GM23338 (cell line): ENCODE results near the gene SMPDL3A. TPM values are rescaled to one million over a fixed set of nuclear protein-coding genes. Genes with fewer than 3 reads are reported as not detected.

Experiments used
- ATAC-seq: fragments of 200-7000 bp; cut with Tn5 transposase; 3 replicates; pipeline ENCODE4 v1.9.1; 2020
- DNase-seq: peaks from one replicate; pipeline ENCODE4 v3.0.0-alpha.2; 2015; ENCODE audit warnings: low spot score
- H2AFZ ChIP-seq: fragments of 200-600 bp; sonication (generic); 2 replicates; pipeline ENCODE4 v1.8.0; 2016; ENCODE audit warnings: antibody characterized with exemption, mild to moderate bottlenecking, moderate library complexity
- H3F3A ChIP-seq: fragments of 200-600 bp; sonication (generic); replicated peaks from 2 replicates; pipeline ENCODE4 v1.8.0; 2017; ENCODE audit warnings: antibody characterized with exemption, mixed run types, low read depth
- H3K27ac ChIP-seq: fragments of 200-600 bp; sonication (generic); 2 replicates; pipeline ENCODE4 v1.6.1; 2016; ENCODE audit warnings: low read depth
- H3K27me3 ChIP-seq: fragments of 200-600 bp; sonication (generic); 2 replicates; pipeline ENCODE4 v1.8.0; 2016; ENCODE audit warnings: mild to moderate bottlenecking, mixed run types, moderate library complexity; ENCODE audit not compliant: insufficient read depth
- H3K36me3 ChIP-seq: fragments of 200-600 bp; sonication (generic); 2 replicates; pipeline ENCODE4 v1.8.0; 2016; ENCODE audit warnings: mild to moderate bottlenecking; ENCODE audit not compliant: insufficient read depth
- H3K4me1 ChIP-seq: fragments of 200-600 bp; sonication (generic); 2 replicates; pipeline ENCODE4 v1.8.0; 2016; ENCODE audit warnings: mild to moderate bottlenecking, moderate library complexity; ENCODE audit not compliant: insufficient read depth
- H3K4me2 ChIP-seq: fragments of 200-600 bp; sonication (generic); 2 replicates; pipeline ENCODE4 v1.7.1; 2017; ENCODE audit warnings: mixed run types
- H3K4me3 ChIP-seq: fragments of 200-600 bp; sonication (generic); 2 replicates; pipeline ENCODE4 v1.6.1; 2016; ENCODE audit warnings: mixed run types
- H3K79me2 ChIP-seq: fragments of 200-600 bp; sonication (generic); replicated peaks from 2 replicates; pipeline ENCODE4 v1.8.0; 2017; ENCODE audit warnings: mild to moderate bottlenecking; ENCODE audit not compliant: insufficient read depth
- H3K9me2 ChIP-seq: fragments of 200-600 bp; sonication (generic); 2 replicates; pipeline ENCODE4 v1.8.0; 2017; ENCODE audit not compliant: insufficient read depth
- H4K20me1 ChIP-seq: fragments of 200-600 bp; sonication (generic); replicated peaks from 2 replicates; pipeline ENCODE4 v1.8.0; 2017; ENCODE audit warnings: mild to moderate bottlenecking; ENCODE audit not compliant: insufficient read depth
- H3K27ac Mint-ChIP-seq: 2 replicates; pipeline ENCODE4 v1.8.0; 2020; ENCODE audit warnings: inconsistent platforms, mild to moderate bottlenecking, moderate library complexity, mixed read lengths
- H3K27me3 Mint-ChIP-seq: 3 replicates; pipeline ENCODE4 v1.8.0; 2022; ENCODE audit warnings: low read depth, mild to moderate bottlenecking, moderate library complexity, mixed read lengths, inconsistent platforms; ENCODE audit not compliant: insufficient read depth, poor library complexity
- H3K36me3 Mint-ChIP-seq: 3 replicates; pipeline ENCODE4 v1.8.0; 2021; ENCODE audit warnings: low read depth, mild to moderate bottlenecking, inconsistent platforms, moderate library complexity, mixed read lengths
- H3K4me1 Mint-ChIP-seq: 3 replicates; pipeline ENCODE4 v1.8.0; 2020; ENCODE audit warnings: mild to moderate bottlenecking, inconsistent platforms, mixed read lengths
- H3K4me3 Mint-ChIP-seq: 3 replicates; pipeline ENCODE4 v1.8.0; 2021; ENCODE audit warnings: moderate library complexity, mild to moderate bottlenecking, inconsistent platforms, mixed read lengths
- H3K9me3 Mint-ChIP-seq: 3 replicates; pipeline ENCODE4 v1.8.0; 2020; ENCODE audit warnings: moderate library complexity, mild to moderate bottlenecking, inconsistent platforms, mixed read lengths
- CREB1 ChIP-seq: fragments of 250-450 bp; sonication (Bioruptor Pico); IDR thresholded peaks from 2 replicates; pipeline ENCODE4 v1.5.0; 2020; ENCODE audit warnings: low read depth, mild to moderate bottlenecking, moderate library complexity
- EZH2 ChIP-seq: fragments of 200-600 bp; sonication (generic); IDR thresholded peaks from one replicate; pipeline ENCODE4 v1.8.0; 2017; ENCODE audit warnings: antibody characterized with exemption, mild to moderate bottlenecking, low read depth; ENCODE audit not compliant: unreplicated experiment
- EZH2phosphoT487 ChIP-seq: fragments of 200-600 bp; sonication (generic); IDR thresholded peaks from one replicate; pipeline ENCODE4 v1.8.1; 2018; ENCODE audit warnings: antibody characterized with exemption; ENCODE audit not compliant: unreplicated experiment
- JUNB ChIP-seq: IDR thresholded peaks from one replicate; pipeline ENCODE4 v1.6.1; 2016; ENCODE audit warnings: antibody characterized with exemption; ENCODE audit not compliant: unreplicated experiment
- NANOG ChIP-seq: IDR thresholded peaks from 2 replicates; pipeline ENCODE4 v1.6.1; 2016; ENCODE audit warnings: antibody characterized with exemption, borderline replicate concordance
- POLR2AphosphoS5 ChIP-seq: IDR thresholded peaks from 2 replicates; pipeline ENCODE4 v1.6.1; 2016; ENCODE audit warnings: antibody characterized with exemption, low read depth
- STAT1 ChIP-seq: IDR thresholded peaks from one replicate; pipeline ENCODE4 v1.6.1; 2016; ENCODE audit warnings: antibody characterized with exemption; ENCODE audit not compliant: unreplicated experiment
- ZNF114 ChIP-seq: fragments of 250-450 bp; sonication (Bioruptor Pico); IDR thresholded peaks from 2 replicates; pipeline ENCODE4 v1.5.0; 2020; ENCODE audit warnings: mild to moderate bottlenecking, moderate library complexity
- ZNF331 ChIP-seq: fragments of 250-450 bp; sonication (Bioruptor Pico); IDR thresholded peaks from 2 replicates; pipeline ENCODE4 v1.5.0; 2020; ENCODE audit warnings: low read depth, mild to moderate bottlenecking, moderate library complexity
- polyA plus RNA-seq: library from polyadenylated mRNA; unstranded; fragments of >200 nt; fragmentation: Nextera tagmentation; extraction: Ambion mirVana; gene quantifications from 2 replicates; pipeline ENCODE4 v1.2.1, GENCODE V29; 2016
- total RNA-seq: library from RNA; depleted of rRNA; stranded (reverse); fragments of >200 nt; shearing (Covaris generic); gene quantifications from 2 replicates; pipeline ENCODE4 v1.2.3, GENCODE V29; 2014
- TF ChIP-seq, protein P1 (sequence below), 2 experiments: fragments of 200-600 bp in 1 of 2; sonication (generic) in 1 of 2; conservative IDR thresholded peaks; 2 replicates each; pipeline versions ENCODE4 v1.5.1 to v1.6.1; 2016 to 2017; ENCODE audit warnings: antibody characterized with exemption in 2 of 2, low read depth in 2 of 2, mild to moderate bottlenecking in 2 of 2, moderate library complexity in 1 of 2
- TF ChIP-seq, protein P2 (sequence below): IDR thresholded peaks from one replicate; pipeline ENCODE4 v1.6.1; 2018; ENCODE audit warnings: antibody characterized with exemption; ENCODE audit not compliant: unreplicated experiment
- TF ChIP-seq, protein P3 (sequence below): IDR thresholded peaks from 2 replicates; pipeline ENCODE4 v1.6.1; 2016; ENCODE audit warnings: antibody characterized with exemption
- TF ChIP-seq, protein P4 (sequence below): fragments of 250-450 bp; sonication (Bioruptor Pico); IDR thresholded peaks from 2 replicates; pipeline ENCODE4 v1.5.0; 2020; ENCODE audit warnings: mild to moderate bottlenecking, moderate library complexity

SMPDL3A gene
- total and polyA plus RNA-seq, 2 experiments from 2014 or later = 3.5 to 6.3 TPM

DNA sequence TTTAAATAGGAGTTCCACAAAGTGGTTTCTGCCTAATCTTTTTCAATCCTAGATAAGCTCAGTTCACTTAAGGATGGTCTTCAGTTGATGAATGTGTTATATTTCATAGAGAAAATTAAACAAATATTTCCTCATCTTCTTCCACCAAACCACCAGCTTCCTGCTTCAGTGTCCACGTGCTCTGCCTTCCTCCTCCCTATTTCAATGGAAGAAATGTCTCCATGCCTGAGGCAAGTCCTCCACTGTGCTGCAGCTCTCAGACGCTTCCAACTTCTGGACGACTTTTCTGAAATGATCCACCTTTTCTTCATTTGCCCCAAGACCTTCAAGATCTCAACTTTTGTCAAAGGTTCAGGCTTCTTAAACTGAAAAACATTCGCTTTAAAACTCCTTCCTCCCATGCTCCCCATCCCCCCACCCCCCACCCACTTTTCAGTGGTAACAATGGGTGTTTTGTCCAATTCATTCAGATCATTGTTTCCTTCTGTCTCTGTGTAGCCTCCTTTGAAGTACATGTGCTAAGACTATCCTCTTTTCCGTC lies 34.8 kb upstream of the SMPDL3A start:
- H3K36me3 Mint-ChIP-seq = peaks cover 2% of the 10 kb centered on the region; the same call in 1 of the 3 replicates
- no peak overlapping the region for H3K4me3 Mint-ChIP-seq
- Histone ChIP-seq H3F3A (no peaks in the 10 kb centered on the region; the same call in 1 of the 2 replicates), H3K79me2 (no peaks in the 10 kb centered on the region), H3K36me3 (no peaks in the 10 kb centered on the region), H3K4me2 (no peak overlapping the region), H3K27me3 (peaks cover 76% of the 10 kb centered on the region), H2AFZ (no peak overlapping the region), H3K4me1 (peaks cover 34% of the 10 kb centered on the region), H3K27ac (no peak overlapping the region), H3K9me2 (no peaks in the 10 kb centered on the region), H4K20me1 (peaks cover 9% of the 10 kb centered on the region; the same call in 1 of the 2 replicates), H3K4me3 (no peak overlapping the region)
- H3K4me1 Mint-ChIP-seq = peaks cover 24% of the 10 kb centered on the region
- peaks cover 18% of the 10 kb centered on the region for H3K27me3 Mint-ChIP-seq
- TF ChIP-seq, protein P1, sequence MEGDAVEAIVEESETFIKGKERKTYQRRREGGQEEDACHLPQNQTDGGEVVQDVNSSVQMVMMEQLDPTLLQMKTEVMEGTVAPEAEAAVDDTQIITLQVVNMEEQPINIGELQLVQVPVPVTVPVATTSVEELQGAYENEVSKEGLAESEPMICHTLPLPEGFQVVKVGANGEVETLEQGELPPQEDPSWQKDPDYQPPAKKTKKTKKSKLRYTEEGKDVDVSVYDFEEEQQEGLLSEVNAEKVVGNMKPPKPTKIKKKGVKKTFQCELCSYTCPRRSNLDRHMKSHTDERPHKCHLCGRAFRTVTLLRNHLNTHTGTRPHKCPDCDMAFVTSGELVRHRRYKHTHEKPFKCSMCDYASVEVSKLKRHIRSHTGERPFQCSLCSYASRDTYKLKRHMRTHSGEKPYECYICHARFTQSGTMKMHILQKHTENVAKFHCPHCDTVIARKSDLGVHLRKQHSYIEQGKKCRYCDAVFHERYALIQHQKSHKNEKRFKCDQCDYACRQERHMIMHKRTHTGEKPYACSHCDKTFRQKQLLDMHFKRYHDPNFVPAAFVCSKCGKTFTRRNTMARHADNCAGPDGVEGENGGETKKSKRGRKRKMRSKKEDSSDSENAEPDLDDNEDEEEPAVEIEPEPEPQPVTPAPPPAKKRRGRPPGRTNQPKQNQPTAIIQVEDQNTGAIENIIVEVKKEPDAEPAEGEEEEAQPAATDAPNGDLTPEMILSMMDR (conservative IDR thresholded peaks at IDR 0.05; ENCODE audit: low read depth in 2 of 2) = no peak
- TF ChIP-seq ZNF114 (CRISPR knock-in tag) (no peak), STAT1 (no peak), CREB1 (CRISPR knock-in tag) (no peak), POLR2AphosphoS5 (no peak), EZH2phosphoT487 (no peak), ZNF331 (CRISPR knock-in tag) (no peak), NANOG (no peak), EZH2 (no peak), JUNB (no peak)
- TF ChIP-seq, protein P2, sequence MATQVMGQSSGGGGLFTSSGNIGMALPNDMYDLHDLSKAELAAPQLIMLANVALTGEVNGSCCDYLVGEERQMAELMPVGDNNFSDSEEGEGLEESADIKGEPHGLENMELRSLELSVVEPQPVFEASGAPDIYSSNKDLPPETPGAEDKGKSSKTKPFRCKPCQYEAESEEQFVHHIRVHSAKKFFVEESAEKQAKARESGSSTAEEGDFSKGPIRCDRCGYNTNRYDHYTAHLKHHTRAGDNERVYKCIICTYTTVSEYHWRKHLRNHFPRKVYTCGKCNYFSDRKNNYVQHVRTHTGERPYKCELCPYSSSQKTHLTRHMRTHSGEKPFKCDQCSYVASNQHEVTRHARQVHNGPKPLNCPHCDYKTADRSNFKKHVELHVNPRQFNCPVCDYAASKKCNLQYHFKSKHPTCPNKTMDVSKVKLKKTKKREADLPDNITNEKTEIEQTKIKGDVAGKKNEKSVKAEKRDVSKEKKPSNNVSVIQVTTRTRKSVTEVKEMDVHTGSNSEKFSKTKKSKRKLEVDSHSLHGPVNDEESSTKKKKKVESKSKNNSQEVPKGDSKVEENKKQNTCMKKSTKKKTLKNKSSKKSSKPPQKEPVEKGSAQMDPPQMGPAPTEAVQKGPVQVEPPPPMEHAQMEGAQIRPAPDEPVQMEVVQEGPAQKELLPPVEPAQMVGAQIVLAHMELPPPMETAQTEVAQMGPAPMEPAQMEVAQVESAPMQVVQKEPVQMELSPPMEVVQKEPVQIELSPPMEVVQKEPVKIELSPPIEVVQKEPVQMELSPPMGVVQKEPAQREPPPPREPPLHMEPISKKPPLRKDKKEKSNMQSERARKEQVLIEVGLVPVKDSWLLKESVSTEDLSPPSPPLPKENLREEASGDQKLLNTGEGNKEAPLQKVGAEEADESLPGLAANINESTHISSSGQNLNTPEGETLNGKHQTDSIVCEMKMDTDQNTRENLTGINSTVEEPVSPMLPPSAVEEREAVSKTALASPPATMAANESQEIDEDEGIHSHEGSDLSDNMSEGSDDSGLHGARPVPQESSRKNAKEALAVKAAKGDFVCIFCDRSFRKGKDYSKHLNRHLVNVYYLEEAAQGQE = no peak
- TF ChIP-seq, protein P3, sequence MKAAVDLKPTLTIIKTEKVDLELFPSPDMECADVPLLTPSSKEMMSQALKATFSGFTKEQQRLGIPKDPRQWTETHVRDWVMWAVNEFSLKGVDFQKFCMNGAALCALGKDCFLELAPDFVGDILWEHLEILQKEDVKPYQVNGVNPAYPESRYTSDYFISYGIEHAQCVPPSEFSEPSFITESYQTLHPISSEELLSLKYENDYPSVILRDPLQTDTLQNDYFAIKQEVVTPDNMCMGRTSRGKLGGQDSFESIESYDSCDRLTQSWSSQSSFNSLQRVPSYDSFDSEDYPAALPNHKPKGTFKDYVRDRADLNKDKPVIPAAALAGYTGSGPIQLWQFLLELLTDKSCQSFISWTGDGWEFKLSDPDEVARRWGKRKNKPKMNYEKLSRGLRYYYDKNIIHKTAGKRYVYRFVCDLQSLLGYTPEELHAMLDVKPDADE = no peak
- TF ChIP-seq, protein P4, sequence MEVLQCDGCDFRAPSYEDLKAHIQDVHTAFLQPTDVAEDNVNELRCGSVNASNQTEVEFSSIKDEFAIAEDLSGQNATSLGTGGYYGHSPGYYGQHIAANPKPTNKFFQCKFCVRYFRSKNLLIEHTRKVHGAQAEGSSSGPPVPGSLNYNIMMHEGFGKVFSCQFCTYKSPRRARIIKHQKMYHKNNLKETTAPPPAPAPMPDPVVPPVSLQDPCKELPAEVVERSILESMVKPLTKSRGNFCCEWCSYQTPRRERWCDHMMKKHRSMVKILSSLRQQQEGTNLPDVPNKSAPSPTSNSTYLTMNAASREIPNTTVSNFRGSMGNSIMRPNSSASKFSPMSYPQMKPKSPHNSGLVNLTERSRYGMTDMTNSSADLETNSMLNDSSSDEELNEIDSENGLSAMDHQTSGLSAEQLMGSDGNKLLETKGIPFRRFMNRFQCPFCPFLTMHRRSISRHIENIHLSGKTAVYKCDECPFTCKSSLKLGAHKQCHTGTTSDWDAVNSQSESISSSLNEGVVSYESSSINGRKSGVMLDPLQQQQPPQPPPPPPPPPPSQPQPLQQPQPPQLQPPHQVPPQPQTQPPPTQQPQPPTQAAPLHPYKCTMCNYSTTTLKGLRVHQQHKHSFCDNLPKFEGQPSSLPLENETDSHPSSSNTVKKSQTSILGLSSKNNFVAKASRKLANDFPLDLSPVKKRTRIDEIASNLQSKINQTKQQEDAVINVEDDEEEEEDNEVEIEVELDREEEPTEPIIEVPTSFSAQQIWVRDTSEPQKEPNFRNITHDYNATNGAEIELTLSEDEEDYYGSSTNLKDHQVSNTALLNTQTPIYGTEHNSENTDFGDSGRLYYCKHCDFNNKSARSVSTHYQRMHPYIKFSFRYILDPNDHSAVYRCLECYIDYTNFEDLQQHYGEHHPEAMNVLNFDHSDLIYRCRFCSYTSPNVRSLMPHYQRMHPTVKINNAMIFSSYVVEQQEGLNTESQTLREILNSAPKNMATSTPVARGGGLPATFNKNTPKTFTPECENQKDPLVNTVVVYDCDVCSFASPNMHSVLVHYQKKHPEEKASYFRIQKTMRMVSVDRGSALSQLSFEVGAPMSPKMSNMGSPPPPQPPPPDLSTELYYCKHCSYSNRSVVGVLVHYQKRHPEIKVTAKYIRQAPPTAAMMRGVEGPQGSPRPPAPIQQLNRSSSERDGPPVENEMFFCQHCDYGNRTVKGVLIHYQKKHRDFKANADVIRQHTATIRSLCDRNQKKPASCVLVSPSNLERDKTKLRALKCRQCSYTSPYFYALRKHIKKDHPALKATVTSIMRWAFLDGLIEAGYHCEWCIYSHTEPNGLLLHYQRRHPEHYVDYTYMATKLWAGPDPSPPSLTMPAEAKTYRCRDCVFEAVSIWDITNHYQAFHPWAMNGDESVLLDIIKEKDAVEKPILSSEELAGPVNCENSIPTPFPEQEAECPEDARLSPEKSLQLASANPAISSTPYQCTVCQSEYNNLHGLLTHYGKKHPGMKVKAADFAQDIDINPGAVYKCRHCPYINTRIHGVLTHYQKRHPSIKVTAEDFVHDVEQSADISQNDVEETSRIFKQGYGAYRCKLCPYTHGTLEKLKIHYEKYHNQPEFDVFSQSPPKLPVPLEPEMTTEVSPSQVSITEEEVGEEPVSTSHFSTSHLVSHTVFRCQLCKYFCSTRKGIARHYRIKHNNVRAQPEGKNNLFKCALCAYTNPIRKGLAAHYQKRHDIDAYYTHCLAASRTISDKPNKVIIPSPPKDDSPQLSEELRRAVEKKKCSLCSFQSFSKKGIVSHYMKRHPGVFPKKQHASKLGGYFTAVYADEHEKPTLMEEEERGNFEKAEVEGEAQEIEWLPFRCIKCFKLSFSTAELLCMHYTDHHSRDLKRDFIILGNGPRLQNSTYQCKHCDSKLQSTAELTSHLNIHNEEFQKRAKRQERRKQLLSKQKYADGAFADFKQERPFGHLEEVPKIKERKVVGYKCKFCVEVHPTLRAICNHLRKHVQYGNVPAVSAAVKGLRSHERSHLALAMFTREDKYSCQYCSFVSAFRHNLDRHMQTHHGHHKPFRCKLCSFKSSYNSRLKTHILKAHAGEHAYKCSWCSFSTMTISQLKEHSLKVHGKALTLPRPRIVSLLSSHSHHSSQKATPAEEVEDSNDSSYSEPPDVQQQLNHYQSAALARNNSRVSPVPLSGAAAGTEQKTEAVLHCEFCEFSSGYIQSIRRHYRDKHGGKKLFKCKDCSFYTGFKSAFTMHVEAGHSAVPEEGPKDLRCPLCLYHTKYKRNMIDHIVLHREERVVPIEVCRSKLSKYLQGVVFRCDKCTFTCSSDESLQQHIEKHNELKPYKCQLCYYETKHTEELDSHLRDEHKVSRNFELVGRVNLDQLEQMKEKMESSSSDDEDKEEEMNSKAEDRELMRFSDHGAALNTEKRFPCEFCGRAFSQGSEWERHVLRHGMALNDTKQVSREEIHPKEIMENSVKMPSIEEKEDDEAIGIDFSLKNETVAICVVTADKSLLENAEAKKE (CRISPR knock-in tag) = no peak
- no peak for ATAC-seq
- DNase-seq = no peak
- no peak overlapping the region for H3K27ac Mint-ChIP-seq
- H3K9me3 Mint-ChIP-seq = peaks cover 3% of the 10 kb centered on the region; the same call in 2 of the 3 replicates
